ENCODE results near the gene NEU2.
"Not testable (repeated sequence)": the region's sequence is repeated elsewhere in the genome, so short reads cannot be mapped to it uniquely, and the experiment has no call there.

NEU2 gene

GRCh38 chr2:233010569-233011267 lies 21.8 kb upstream of the NEU2 start:
- DNase-seq (ENCODE audit: low spot score) = no peak

DNA sequence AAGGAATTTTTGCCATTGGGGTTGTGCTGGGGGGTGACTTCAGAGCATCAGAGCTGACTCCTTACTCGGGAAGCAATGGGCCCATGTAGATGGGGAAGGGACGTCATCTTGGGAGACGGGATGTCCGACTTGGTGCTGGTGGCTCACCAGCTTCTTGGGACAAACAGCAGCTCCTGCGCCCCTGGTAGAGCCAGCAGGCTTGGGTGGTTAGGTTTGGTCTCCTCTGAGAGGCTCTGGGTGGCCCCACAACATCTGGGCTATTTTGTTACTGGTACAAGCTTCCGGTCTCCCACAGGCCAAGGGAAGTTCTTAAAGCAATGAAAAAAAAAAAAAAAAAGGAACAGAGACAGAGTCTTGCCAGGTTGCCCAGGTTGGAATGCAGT lies 21.2 kb upstream of the NEU2 start:
- no peak for DNase-seq (ENCODE audit: low spot score)

GRCh38 chr2:233011702-233012131 lies 20.8 kb upstream of the NEU2 start:
- DNase-seq (ENCODE audit: low spot score) = no peak

DNA sequence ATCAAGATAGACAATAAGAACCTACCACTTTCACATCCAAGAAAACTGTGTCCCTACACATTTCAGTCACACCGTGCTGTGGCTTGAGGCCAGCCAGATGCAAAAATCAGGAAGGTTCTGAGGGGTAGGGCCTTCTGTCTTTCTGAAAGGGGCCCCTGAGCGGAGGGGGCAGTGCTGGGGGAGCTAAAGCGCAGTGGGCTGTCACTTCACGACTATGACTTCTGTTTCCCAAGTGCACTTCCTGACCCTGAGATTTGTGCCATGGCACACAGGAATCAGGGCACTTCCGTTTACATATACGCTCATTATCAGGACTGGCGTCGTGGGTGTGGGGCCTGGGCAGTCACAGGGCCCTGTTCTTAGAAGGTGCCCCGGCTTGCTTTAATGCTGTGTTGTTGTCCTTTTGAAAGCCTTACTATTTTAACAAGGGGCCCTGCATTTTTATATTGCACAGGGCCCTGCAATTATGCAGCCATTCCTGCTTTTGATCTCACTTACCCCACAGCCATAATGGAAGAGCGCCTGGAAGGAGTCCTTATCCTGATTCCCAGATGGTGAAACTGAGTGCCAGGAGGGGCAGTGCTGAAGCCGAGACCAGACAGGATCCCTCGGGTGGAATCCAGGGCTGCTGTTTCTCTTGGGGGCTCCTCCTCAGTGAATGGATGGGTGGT lies 20.0 kb upstream of the NEU2 start:
- DNase-seq (ENCODE audit: low spot score) = no peak

DNA sequence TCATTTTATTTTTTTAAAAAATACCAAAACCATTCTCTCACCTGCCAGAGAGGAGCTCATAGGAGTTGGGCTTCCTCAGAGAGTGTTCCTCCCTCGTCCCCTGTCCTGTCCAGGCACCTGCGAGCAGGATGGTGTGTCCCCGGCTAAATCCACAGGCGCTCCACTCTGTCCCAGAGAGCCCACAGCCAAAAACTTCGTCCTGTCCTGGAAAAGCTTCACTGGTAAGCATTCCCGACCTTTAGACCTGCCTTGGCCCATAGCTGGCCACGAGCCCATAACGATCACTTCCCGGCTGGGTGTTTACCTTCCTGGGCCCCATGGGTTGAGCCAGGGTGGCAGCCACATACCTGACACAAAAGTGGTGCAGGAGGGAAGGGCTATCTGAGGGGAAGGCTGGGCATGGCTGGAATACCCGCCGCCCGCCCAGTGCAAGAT lies 19.4 kb upstream of the NEU2 start, which contains the start of gene NGEF:
TSS of gene NGEF (minus strand) at position 230 of the 435 bp plus-strand sequence. CDS start 38,366 bp downstream, outside the sequence.
- peak; percentile 13 for DNase-seq (ENCODE audit: low spot score)

DNA sequence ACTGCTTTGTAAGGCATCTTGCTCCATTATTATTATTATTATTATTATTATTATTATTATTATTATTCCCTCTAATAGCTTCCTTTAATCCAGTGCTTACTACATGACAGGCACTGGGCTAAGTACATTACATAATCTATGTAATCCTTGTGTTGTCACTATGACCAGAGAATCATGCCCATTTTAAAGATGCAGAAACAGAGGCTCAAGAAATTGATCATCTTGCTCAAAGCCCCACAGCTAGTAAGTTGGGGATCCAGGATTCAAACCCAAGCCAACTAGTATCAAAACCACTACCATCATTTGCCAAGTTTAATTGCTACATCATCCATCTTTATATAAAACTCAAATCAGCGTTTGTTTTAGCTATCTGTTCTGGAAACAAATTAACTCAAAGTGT lies 18.8 kb upstream of the NEU2 start:
- DNase-seq (ENCODE audit: low spot score) = no peak

- no peak for DNase-seq (ENCODE audit: low spot score)
These were observed 17.3 kb upstream of the NEU2 start for GRCh38 chr2:233015019-233015645.

GRCh38 chr2:233017947-233018346 lies 14.5 kb upstream of the NEU2 start:
- no peak for DNase-seq (ENCODE audit: low spot score)

DNA sequence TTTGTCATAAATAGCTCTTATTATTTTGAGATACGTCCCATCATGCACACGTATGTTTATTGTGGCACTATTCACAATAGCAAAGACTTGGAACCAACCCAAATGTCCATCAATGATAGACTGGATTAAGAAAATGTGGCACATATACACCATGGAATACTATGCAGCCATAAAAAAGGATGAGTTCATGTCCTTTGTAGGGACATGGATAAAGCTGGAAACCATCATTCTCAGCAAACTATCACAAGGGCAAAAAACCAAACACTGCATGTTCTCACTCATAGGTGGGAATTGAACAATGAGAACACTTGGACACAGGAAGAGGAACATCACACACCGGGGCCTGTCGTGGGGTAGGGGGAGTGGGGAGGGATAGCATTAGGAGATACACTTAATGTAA lies 12.9 kb upstream of the NEU2 start:
- DNase-seq (ENCODE audit: low spot score) = not testable (repeated sequence)

DNA sequence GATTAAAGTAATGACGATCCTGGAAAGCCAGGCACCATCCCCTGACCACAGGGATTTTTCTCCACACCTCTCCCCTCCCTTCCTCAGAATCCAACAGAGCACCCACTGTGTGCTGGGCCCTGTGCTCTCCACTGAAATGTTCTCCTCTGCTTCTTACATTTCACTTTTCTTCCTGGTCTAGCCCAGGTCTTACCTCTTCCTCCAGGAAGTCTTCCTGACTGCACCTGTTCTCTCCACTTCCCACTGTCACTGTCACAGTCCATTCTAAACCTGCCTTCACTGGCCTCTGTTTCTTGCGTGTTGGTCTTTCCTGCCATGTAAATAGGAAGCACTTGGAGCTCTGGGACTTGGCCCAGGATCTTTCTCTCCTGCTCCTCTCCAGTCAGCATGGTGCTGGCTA lies 12.0 kb upstream of the NEU2 start:
- DNase-seq (ENCODE audit: low spot score) = no peak

DNA sequence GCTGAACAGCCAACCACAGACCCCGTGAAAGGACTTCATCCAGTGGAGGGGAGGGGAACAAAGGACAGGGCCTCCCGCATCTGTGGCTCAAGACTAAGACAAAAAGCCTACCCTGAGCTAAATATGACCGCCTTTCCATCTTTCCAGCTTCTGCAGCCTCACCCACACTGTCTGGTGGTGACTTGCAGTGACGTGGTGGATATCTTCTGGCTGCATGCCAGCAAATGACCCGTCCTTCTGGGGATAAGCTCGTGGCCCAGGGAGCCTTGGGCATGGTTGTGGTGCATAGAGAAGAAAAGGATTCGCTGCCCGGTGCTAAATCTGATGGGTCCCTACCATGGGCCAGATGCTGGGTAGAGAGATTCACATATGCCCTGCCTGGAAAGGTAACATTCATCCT lies 10.7 kb upstream of the NEU2 start:
- DNase-seq (ENCODE audit: low spot score) = no peak

DNA sequence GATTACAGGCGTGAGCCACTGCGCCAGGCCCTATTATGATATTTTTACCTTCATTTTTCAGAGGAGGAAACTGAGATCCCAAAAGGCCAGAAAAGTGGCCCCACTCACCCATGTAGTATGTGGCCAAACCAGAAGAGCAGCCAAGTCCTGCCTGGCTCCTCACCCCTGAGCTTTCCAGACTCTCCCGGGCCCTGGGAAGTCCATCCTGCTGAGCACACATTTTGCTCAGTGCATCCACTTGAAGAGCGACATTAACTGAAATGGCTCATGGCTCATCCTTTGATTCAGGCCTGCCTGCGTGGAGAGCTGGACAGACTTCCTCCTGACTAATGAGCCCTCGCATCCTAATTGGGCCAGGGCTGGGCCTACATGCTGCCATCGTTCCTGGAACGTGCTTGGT lies 9.9 kb upstream of the NEU2 start:
- DNase-seq (ENCODE audit: low spot score) = no peak

DNA sequence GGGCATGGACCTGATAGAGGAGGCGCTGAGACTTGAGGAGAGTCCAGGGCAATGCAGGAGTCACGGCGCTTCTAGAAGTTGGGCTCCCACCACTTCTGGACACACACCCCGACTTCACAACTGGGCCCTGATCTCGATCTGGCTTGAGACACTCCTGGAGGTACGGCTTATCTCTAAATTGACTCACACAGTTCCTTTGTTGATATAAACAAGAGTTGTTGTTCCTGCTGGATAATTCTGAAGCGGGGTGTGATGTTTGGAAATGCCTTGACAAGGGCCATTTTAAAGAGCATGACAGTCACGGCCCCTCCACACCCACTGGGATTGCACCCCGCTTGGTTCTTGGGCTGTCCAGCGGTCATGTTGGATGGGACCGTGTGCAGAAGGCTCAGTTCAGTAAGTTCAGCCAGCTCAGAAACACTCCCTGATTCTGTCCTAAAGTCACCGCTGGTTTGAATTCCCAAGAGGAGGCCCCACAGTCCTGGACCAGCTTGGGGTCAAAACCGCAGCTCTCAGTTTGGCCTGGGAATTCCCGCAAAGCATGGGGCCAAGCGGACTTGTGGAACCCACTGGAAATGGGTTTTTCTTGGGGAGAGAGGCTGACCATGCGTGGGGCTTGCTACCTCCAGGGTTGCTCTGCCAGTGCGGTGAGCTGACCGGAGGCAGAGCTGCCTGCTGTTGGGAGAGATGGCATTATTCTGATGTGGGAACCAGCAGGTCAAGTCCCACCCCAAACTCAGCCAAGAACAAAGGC lies 9.3 kb upstream of the NEU2 start:
- DNase-seq (ENCODE audit: low spot score) = no peak

- no peak for DNase-seq (ENCODE audit: low spot score)
These were observed 8.6 kb upstream of the NEU2 start for GRCh38 chr2:233023761-233024410.

DNA sequence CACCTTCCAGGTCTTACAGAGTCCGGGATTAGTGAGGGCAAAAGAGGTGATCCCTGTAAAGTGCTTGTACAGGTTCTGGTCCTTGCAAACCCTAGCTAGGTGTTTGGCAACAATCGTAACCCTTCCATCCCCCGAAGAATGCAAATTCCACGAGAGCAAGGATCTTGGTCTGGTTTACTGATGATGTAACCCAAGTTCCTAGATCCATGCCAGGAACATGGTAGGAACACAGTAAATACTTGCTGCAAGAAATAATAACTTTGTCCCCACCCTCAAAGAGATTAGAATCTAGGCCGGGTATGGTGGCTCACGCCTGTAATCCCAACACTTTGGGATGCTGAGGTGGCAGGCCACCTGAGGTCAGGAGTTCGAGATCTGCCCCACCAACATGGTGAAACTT lies 6.8 kb upstream of the NEU2 start:
- no peak for DNase-seq (ENCODE audit: low spot score)

- peak; percentile 41 for DNase-seq (ENCODE audit: low spot score)
These were observed 6.2 kb upstream of the NEU2 start for GRCh38 chr2:233026198-233026813.

DNA sequence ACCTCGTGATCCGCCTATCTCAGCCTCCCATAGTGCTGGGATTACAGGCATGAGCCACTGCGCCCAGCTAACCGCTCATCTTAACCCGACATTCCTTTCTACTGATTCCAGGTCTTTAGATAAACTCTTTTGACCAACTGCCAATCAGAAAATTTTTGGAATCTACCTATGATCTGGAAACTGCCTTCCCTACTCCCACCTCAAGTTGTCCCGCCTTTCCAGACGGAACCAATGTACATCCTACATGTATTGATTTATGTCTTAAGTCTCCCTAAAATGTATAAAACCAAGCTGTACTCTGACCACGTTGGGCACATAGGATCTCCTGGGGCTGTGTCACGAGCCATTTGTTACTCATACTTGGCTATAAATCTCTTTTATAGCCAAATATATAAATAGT lies 3.2 kb upstream of the NEU2 start:
- no peak for DNase-seq (ENCODE audit: low spot score)

- DNase-seq (ENCODE audit: low spot score) = no peak
These were observed 644 bp upstream of the NEU2 start for GRCh38 chr2:233031556-233032500.

DNA sequence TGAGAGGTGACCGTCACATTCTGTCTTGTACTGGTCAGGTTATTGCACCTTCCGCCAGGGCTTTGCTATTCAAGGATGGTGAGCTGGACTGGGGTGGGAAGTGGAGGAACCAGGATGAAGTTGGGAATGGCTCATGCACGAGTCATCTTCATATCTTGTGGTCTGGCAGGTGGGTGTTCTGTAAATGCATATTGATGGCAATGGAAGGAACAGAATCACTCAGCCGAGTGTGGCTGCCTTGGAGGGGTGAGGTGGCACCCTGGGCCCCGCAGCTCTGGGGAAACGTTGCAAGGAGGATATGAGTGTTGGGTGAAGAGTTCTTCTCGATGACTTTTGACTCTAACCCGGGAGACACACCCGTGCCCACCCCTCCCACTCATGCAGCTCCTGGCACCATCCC lies 1.2 kb downstream of the NEU2 start:
- DNase-seq (ENCODE audit: low spot score) = no peak

DNA sequence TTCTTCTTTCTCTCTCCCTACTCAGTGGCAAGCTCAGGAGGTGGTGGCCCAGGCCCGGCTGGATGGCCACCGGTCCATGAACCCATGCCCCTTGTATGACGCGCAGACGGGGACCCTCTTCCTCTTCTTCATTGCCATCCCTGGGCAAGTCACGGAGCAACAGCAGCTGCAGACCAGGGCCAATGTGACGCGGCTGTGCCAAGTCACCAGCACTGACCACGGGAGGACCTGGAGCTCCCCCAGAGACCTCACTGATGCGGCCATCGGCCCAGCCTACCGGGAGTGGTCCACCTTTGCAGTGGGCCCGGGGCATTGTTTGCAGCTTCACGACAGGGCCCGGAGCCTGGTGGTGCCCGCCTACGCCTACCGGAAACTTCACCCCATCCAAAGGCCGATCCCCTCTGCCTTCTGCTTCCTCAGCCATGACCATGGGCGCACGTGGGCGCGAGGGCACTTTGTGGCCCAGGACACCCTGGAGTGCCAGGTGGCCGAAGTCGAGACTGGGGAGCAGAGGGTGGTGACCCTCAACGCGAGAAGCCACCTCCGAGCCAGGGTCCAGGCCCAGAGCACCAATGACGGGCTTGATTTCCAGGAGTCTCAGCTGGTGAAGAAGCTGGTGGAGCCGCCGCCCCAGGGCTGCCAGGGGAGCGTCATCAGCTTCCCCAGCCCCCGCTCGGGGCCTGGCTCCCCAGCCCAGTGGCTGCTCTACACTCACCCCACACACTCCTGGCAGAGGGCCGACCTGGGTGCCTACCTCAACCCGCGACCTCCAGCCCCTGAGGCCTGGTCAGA lies 1.8 kb downstream of the NEU2 start:
- no peak for DNase-seq (ENCODE audit: low spot score)
